DMS53 treated with DMSO at 0.1 percent for 48 hours (cell line): Measurements from ENCODE around the gene C3AR1.
"Not testable (repeated sequence)": the region's sequence is repeated elsewhere in the genome, so short reads cannot be mapped to it uniquely, and the experiment has no call there.

Source experiments
- DNase-seq: peaks from one replicate; lab custom pipeline; 2025; ENCODE audit not compliant: unreplicated experiment; lab: John Stamatoyannopoulos, UW

C3AR1 gene

GRCh38 chr12:8065991-8066594 lies at the start of gene C3AR1:
TSS of gene C3AR1 (minus strand) at chr12:8066359. CDS start at chr12:8060185, 6,174 bp downstream.
- no peak for DNase-seq

- DNase-seq: not testable (repeated sequence)
Measured at GRCh38 chr12:8113117-8113516, 47.0 kb upstream of the C3AR1 start.

GRCh38 chr12:8108808-8109398 lies 42.7 kb upstream of the C3AR1 start:
- DNase-seq: peak; percentile 83

DNA sequence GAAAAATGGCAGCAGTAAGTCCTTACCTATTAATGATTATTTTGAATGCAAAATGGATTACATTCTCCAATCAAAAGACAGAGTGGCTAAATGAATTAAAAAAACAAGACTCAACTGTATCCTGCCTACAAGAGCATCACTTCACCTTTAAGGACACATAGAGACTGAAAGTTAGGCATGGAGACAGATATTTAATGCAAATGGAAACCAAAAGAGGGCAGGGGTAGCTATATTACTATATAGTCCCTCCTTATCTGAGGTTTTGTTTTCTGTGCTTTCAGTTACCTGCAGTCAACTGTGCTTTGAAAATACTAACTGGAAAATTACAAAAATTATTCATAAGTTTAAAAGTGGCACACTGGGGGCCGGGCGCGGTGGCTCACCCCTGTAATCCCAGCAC lies 33.1 kb upstream of the C3AR1 start:
- DNase-seq: no peak

- DNase-seq: no peak
Measured at GRCh38 chr12:8096281-8096915, 30.2 kb upstream of the C3AR1 start.

DNA sequence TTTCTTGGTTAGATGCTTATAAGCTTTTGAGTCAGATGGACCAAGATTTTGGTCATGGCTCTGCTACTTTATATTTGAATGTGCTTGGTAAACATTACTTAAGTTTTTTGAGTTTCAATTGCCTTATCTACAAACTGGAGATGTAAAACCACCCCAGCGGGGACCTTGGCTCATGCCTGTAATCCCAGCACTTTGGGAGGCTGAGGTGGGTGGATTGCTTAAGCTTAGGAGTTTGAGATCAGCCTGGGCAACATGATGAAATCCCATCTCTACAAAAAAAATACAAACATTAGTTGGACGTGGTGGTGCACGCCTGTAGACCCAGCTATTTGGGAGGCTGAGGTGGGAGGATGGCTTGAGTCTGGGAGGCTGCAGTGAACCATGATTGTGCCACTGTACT lies 27.1 kb upstream of the C3AR1 start:
- no peak for DNase-seq

DNA sequence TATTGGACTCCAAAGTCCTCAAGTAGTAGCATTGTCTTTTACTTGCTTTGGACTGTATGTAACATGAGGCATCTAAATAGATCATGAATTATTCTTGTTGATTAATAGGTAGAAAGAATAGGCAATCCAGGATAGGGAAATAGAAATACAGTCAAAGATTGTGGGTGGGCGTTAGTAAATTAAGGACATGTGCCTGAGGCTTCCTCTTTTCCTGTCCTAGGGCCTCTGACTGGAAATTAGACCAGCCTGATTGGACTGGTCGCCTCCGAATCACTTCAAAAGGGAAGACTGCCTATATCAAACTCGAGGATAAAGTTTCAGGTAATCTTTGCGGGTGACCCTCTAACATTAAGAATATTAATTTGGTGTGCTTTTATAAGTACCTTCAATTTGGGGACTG lies 23.6 kb upstream of the C3AR1 start:
- DNase-seq: no peak

DNA sequence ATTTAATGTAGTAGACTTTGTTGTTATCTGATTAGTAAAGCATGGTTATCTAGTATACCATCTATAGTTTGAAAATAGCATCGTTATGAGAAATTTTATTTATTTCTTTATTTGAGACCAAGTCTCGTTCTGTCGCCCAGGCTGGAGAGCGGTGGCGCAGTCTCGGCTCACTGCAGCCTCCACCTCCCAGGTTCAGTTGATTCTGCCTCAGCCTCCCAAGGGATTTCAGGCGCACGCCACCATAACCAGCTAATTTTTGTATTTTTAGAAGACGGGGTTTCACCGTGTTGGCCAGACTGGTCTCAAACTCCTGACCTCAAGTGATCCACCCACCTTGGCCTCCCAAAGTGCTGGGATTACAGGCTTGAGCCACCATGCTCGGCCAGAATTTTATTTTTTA lies 23.1 kb upstream of the C3AR1 start:
- DNase-seq: not testable (repeated sequence)

GRCh38 chr12:8088574-8088973 lies 22.4 kb upstream of the C3AR1 start:
- DNase-seq: no peak

GRCh38 chr12:8087666-8088065 lies 21.5 kb upstream of the C3AR1 start:
- DNase-seq: no peak

- not testable (repeated sequence) for DNase-seq
Measured at GRCh38 chr12:8084351-8084750, 18.2 kb upstream of the C3AR1 start.

DNA sequence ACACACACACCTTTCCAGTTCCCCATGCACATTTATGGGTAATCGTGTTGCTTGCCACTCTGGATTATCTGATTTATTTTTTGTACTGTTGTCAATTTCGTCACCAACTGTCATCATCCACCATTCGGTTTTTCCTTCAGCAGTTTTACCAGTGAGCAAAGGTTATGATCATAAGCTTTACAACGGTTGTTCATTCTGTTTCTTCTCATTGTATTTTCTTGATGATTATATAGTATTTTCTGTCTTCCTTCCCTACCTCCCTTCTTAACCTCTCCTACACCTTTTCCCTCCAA lies 16.6 kb upstream of the C3AR1 start:
- DNase-seq: no peak

- DNase-seq: no peak
Measured at GRCh38 chr12:8081251-8081920, 15.2 kb upstream of the C3AR1 start.

- no peak for DNase-seq
Measured at GRCh38 chr12:8080120-8080519, 14.0 kb upstream of the C3AR1 start.

DNA sequence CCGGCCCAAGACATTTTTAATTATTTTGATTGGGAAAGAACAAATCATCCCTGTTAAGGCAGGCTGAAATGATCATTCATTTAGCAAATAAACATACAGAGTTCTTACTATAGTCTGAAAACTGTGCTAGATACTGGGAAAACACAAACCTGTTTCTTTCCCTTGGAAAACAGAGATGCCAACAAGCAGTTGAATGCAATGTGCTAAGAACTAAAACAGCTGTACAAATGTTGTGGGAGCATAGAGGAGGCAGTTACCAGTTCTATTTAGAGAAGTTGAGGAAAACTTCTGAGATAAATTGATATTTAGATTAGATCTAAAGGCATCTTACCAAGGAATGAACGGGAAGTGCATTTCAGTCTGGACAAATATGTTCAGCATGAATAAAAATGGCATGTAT lies 12.8 kb upstream of the C3AR1 start:
- no peak for DNase-seq

DNA sequence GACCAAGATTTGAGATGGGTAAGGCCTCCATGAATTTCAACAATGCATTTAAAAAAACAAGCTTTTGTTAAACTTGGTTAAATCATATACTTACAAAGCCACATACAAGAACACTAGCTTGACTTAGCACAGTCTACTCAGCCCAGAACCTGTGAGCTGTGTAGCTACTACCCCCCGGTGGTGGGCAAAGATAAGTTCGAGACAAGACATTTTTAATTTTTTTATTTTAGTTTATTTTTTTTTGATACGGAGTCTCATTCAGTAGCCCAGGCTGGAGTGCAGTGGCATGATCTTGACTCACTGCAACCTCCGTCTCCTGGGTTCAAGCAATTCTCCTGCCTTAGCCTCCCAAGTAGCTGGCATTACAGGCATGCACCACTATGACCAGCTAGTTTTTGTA lies 12.2 kb upstream of the C3AR1 start:
- DNase-seq: peak; percentile 36

DNA sequence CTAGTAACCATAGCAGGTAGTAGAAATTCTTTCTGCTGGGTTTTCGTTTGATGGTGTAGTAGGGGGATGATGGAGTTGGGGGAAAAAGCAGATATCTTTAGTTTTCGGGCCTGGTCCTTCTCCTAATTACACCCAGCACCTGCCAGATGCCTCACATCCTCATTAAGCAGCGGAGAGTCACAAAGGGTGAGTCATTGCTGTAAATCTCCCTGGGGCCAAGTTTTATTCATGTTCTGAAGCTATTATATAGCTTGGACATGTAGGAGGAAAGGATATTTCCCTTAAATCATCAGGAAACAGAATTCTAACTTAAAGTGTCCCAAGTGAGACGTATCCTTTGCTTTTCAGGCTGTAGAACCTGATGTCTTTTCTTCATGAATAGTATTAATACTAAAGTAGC lies 11.0 kb upstream of the C3AR1 start:
- no peak for DNase-seq

DNA sequence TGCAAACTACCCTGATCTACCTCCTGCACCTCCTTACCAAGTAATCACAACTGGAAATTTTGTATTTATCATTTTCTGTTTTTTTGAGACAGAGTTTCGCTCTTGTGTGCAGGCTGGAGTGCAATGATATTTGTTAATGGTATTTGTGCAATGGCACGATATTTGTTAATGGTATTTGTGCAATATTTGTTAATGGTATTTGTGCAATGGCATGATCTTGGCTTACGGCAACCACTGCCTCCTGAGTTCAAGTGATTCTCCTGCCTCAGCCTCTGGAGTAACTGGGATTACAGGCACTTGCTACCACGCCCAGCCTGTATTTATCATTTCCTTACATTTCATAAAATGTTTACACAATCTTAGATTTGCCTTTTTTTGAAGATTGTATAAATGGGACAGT lies 10.2 kb upstream of the C3AR1 start:
- DNase-seq: no peak

GRCh38 chr12:8075935-8076334 lies 9.8 kb upstream of the C3AR1 start:
- no peak for DNase-seq

- not testable (repeated sequence) for DNase-seq
Measured at GRCh38 chr12:8071820-8072219, 5.7 kb upstream of the C3AR1 start.

DNA sequence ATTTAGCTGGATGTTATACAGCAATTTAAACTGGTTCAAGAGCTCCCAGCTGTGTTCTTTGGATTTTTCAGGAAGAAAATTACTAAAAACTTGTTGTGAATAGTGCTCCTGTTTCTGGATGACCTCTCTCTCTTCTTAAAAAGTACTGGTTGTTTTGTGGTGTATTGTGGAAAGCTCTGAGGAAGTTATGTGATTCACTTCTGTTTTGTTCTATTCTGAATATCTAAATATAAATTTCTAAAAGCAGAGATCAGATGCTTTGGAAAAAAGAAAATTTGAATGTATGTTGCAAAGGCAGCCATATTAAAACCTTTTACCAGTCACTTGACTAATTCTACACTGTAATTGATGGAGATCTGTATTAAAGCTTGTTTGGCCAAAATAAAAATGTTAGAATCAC lies 3.4 kb upstream of the C3AR1 start:
- no peak for DNase-seq

- no peak for DNase-seq
Measured at GRCh38 chr12:8064131-8064530, 2.0 kb downstream of the C3AR1 start.
